Measurements from ENCODE around the gene ROBO3. TPM values are rescaled to one million over a fixed set of nuclear protein-coding genes. Genes with fewer than 3 reads are reported as not detected.
A peak's percentile ranks its signal among the peaks of the same experiment; 100 is the strongest.

Gene ROBO3
- total and polyA plus RNA-seq, 10 of the 15 experiments (the other 5 are each of a cell fraction or from before 2014, with no cell fraction given) = 0.10 to 0.63 (median 0.31) TPM; not detected in 2

DNA sequence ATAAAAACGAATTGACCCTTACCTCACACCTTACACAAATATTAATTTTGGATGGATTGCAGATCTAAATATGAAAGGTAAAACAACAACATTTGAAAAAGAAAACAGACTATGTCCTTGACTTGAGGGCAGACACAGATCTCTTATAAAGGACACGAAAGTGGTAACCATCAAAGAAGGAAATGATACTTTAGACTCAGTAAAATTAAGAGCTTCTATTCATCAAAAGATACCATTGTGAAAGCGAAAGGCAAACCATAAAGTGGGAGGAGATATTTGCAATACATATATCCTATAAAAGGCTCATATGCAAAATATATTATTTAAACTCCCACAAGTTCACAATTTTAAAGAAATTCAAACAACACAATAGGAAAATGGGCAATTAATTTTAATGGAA lies 65.6 kb downstream of the ROBO3 start (continued):
- TF ChIP-seq, protein P1, sequence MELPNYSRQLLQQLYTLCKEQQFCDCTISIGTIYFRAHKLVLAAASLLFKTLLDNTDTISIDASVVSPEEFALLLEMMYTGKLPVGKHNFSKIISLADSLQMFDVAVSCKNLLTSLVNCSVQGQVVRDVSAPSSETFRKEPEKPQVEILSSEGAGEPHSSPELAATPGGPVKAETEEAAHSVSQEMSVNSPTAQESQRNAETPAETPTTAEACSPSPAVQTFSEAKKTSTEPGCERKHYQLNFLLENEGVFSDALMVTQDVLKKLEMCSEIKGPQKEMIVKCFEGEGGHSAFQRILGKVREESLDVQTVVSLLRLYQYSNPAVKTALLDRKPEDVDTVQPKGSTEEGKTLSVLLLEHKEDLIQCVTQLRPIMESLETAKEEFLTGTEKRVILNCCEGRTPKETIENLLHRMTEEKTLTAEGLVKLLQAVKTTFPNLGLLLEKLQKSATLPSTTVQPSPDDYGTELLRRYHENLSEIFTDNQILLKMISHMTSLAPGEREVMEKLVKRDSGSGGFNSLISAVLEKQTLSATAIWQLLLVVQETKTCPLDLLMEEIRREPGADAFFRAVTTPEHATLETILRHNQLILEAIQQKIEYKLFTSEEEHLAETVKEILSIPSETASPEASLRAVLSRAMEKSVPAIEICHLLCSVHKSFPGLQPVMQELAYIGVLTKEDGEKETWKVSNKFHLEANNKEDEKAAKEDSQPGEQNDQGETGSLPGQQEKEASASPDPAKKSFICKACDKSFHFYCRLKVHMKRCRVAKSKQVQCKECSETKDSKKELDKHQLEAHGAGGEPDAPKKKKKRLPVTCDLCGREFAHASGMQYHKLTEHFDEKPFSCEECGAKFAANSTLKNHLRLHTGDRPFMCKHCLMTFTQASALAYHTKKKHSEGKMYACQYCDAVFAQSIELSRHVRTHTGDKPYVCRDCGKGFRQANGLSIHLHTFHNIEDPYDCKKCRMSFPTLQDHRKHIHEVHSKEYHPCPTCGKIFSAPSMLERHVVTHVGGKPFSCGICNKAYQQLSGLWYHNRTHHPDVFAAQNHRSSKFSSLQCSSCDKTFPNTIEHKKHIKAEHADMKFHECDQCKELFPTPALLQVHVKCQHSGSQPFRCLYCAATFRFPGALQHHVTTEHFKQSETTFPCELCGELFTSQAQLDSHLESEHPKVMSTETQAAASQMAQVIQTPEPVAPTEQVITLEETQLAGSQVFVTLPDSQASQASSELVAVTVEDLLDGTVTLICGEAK (IDR thresholded peaks at IDR 0.05; ENCODE audit: borderline replicate concordance) = 0 out of 2 replicates have a peak, but pooled peaks have one; percentile 16
- TF ChIP-seq CREB1 (IDR thresholded peaks at IDR 0.05; ENCODE audit: low read depth) (no peak), PML (IDR thresholded peaks at IDR 0.05; ENCODE audit: low read length) (no peak), GATAD2B (conservative IDR thresholded peaks at IDR 0.05; ENCODE audit: low read depth) (no peak), SMC3 (IDR thresholded peaks at IDR 0.05; ENCODE audit: borderline replicate concordance, low read length) (no peak), SPI1 (IDR thresholded peaks at IDR 0.05; ENCODE audit: borderline replicate concordance, insufficient read depth, low read depth, low read length) (peak; percentile 41; the same call in 1 of the 2 replicates), RUNX3 (IDR thresholded peaks at IDR 0.05; ENCODE audit: low read length) (0 out of 2 replicates have a peak, but pooled peaks have one; percentile 7), SMAD5 (IDR thresholded peaks at IDR 0.05; ENCODE audit: low read depth) (no peak), TCF7 (IDR thresholded peaks at IDR 0.05; ENCODE audit: borderline replicate concordance) (no peak)
- TF ChIP-seq, protein P2, sequence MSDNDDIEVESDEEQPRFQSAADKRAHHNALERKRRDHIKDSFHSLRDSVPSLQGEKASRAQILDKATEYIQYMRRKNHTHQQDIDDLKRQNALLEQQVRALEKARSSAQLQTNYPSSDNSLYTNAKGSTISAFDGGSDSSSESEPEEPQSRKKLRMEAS (IDR thresholded peaks at IDR 0.05; ENCODE audit: low read depth, low read length) = no peak

Other genes with a start within 250 kb of the ROBO3 start
Only the 7 nearest of the 13 such genes appear.
- not detected in 2 replicates for gene VSIG2, start 113.2 kb upstream of the ROBO3 start, total RNA-seq (2014; rRNA removed)
- 0.13 TPM in 1 of 2 replicates, not detected in the other for gene VSIG2, start 113.2 kb upstream of the ROBO3 start, total RNA-seq (2014; rRNA removed; fragmentation: Illumina TruSeq; extraction: Trizol)
- gene VSIG2, start 113.2 kb upstream of the ROBO3 start, total RNA-seq (2021) = 0.31 and 0.40 TPM in 2 replicates
- 0.12 and 0.15 TPM in 2 replicates for gene VSIG2, start 113.2 kb upstream of the ROBO3 start, polyA plus RNA-seq (2011; rRNA removed)
- gene VSIG2, start 113.2 kb upstream of the ROBO3 start, polyA plus RNA-seq (2014; fragmentation: Illumina TruSeq; extraction: Trizol) = not detected in 2 replicates
- not detected for gene VSIG2, start 113.2 kb upstream of the ROBO3 start, polyA plus RNA-seq (2014; fragmentation: Nextera tagmentation; extraction: Ambion mirVana)
- 0.15 and 0.27 TPM in 2 replicates for gene VSIG2, start 113.2 kb upstream of the ROBO3 start, polyA plus RNA-seq (2014; rRNA removed)
- under 1 TPM in 1 of 2 experiments, not detected in 1; 0.19 TPM for gene VSIG2, start 113.2 kb upstream of the ROBO3 start, polyA plus RNA-seq (2016; fragmentation: Nextera tagmentation; extraction: Ambion mirVana)
- gene ESAM, start 103.1 kb upstream of the ROBO3 start, total RNA-seq (2014; rRNA removed) = 16.3 and 20.6 TPM in 2 replicates
- 9.2 and 9.4 TPM in 2 replicates for gene ESAM, start 103.1 kb upstream of the ROBO3 start, total RNA-seq (2014; rRNA removed; fragmentation: Illumina TruSeq; extraction: Trizol)
- 26.1 and 26.9 TPM in 2 replicates for gene ESAM, start 103.1 kb upstream of the ROBO3 start, total RNA-seq (2021)
- 5.7 and 15.3 TPM in 2 replicates for gene ESAM, start 103.1 kb upstream of the ROBO3 start, polyA plus RNA-seq (2011; rRNA removed)
- gene ESAM, start 103.1 kb upstream of the ROBO3 start, polyA plus RNA-seq (2014; fragmentation: Illumina TruSeq; extraction: Trizol) = 14.4 and 18.4 TPM in 2 replicates
- 1 to 10 TPM; 2.7 to 6.9 TPM for gene ESAM, start 103.1 kb upstream of the ROBO3 start, polyA plus RNA-seq (2014; fragmentation: Nextera tagmentation; extraction: Ambion mirVana)
- 22.3 and 24.6 TPM in 2 replicates for gene ESAM, start 103.1 kb upstream of the ROBO3 start, polyA plus RNA-seq (2014; rRNA removed)
- 10 to 100 TPM; 34.2 to 43.6 TPM for gene ESAM, start 103.1 kb upstream of the ROBO3 start, polyA plus RNA-seq (2016; fragmentation: Nextera tagmentation; extraction: Ambion mirVana)
- 12.0 and 13.7 TPM in 2 replicates for gene MSANTD2, start 65.0 kb upstream of the ROBO3 start, total RNA-seq (2014; rRNA removed)
- 10.6 and 11.2 TPM in 2 replicates for gene MSANTD2, start 65.0 kb upstream of the ROBO3 start, total RNA-seq (2014; rRNA removed; fragmentation: Illumina TruSeq; extraction: Trizol)
- gene MSANTD2, start 65.0 kb upstream of the ROBO3 start, total RNA-seq (2021) = 8.7 and 9.0 TPM in 2 replicates
- gene MSANTD2, start 65.0 kb upstream of the ROBO3 start, polyA plus RNA-seq (2011; rRNA removed) = 7.2 and 10.4 TPM in 2 replicates
- gene MSANTD2, start 65.0 kb upstream of the ROBO3 start, polyA plus RNA-seq (2014; fragmentation: Illumina TruSeq; extraction: Trizol) = 11.6 and 17.5 TPM in 2 replicates
- gene MSANTD2, start 65.0 kb upstream of the ROBO3 start, polyA plus RNA-seq (2014; fragmentation: Nextera tagmentation; extraction: Ambion mirVana) = 1 to 10 TPM; 3.0 to 4.1 TPM
- gene MSANTD2, start 65.0 kb upstream of the ROBO3 start, polyA plus RNA-seq (2014; rRNA removed) = 12.4 and 13.8 TPM in 2 replicates
- 1 to 10 TPM; 6.4 to 7.0 TPM for gene MSANTD2, start 65.0 kb upstream of the ROBO3 start, polyA plus RNA-seq (2016; fragmentation: Nextera tagmentation; extraction: Ambion mirVana)
- not detected in 2 replicates for gene ROBO4, start 32.4 kb downstream of the ROBO3 start, total RNA-seq (2014; rRNA removed)
- not detected in 2 replicates for gene ROBO4, start 32.4 kb downstream of the ROBO3 start, total RNA-seq (2014; rRNA removed; fragmentation: Illumina TruSeq; extraction: Trizol)
- gene ROBO4, start 32.4 kb downstream of the ROBO3 start, total RNA-seq (2021) = 0.21 TPM in 1 of 2 replicates, not detected in the other
- not detected in 2 replicates for gene ROBO4, start 32.4 kb downstream of the ROBO3 start, polyA plus RNA-seq (2011; rRNA removed)
- not detected in 2 replicates for gene ROBO4, start 32.4 kb downstream of the ROBO3 start, polyA plus RNA-seq (2014; fragmentation: Illumina TruSeq; extraction: Trizol)
- not detected for gene ROBO4, start 32.4 kb downstream of the ROBO3 start, polyA plus RNA-seq (2014; fragmentation: Nextera tagmentation; extraction: Ambion mirVana)
- gene ROBO4, start 32.4 kb downstream of the ROBO3 start, polyA plus RNA-seq (2014; rRNA removed) = not detected in 2 replicates
- not detected for gene ROBO4, start 32.4 kb downstream of the ROBO3 start, polyA plus RNA-seq (2016; fragmentation: Nextera tagmentation; extraction: Ambion mirVana)
- gene HEPN1, start 53.8 kb downstream of the ROBO3 start, total RNA-seq (2014; rRNA removed) = not detected in 2 replicates
- not detected in 2 replicates for gene HEPN1, start 53.8 kb downstream of the ROBO3 start, total RNA-seq (2014; rRNA removed; fragmentation: Illumina TruSeq; extraction: Trizol)
- not detected in 2 replicates for gene HEPN1, start 53.8 kb downstream of the ROBO3 start, total RNA-seq (2021)
- gene HEPN1, start 53.8 kb downstream of the ROBO3 start, polyA plus RNA-seq (2011; rRNA removed) = not detected in 2 replicates
- gene HEPN1, start 53.8 kb downstream of the ROBO3 start, polyA plus RNA-seq (2014; fragmentation: Illumina TruSeq; extraction: Trizol) = not detected in 2 replicates
- not detected for gene HEPN1, start 53.8 kb downstream of the ROBO3 start, polyA plus RNA-seq (2014; fragmentation: Nextera tagmentation; extraction: Ambion mirVana)
- gene HEPN1, start 53.8 kb downstream of the ROBO3 start, polyA plus RNA-seq (2014; rRNA removed) = not detected in 2 replicates
- not detected for gene HEPN1, start 53.8 kb downstream of the ROBO3 start, polyA plus RNA-seq (2016; fragmentation: Nextera tagmentation; extraction: Ambion mirVana)
- not detected in 2 replicates for gene HEPACAM, start 70.6 kb downstream of the ROBO3 start, total RNA-seq (2014; rRNA removed)
- gene HEPACAM, start 70.6 kb downstream of the ROBO3 start, total RNA-seq (2014; rRNA removed; fragmentation: Illumina TruSeq; extraction: Trizol) = not detected in 2 replicates
- 0.08 TPM in 1 of 2 replicates, not detected in the other for gene HEPACAM, start 70.6 kb downstream of the ROBO3 start, total RNA-seq (2021)
- 0.03 TPM in 1 of 2 replicates, not detected in the other for gene HEPACAM, start 70.6 kb downstream of the ROBO3 start, polyA plus RNA-seq (2011; rRNA removed)
- gene HEPACAM, start 70.6 kb downstream of the ROBO3 start, polyA plus RNA-seq (2014; fragmentation: Illumina TruSeq; extraction: Trizol) = not detected in 2 replicates
- not detected for gene HEPACAM, start 70.6 kb downstream of the ROBO3 start, polyA plus RNA-seq (2014; fragmentation: Nextera tagmentation; extraction: Ambion mirVana)
- not detected in 2 replicates for gene HEPACAM, start 70.6 kb downstream of the ROBO3 start, polyA plus RNA-seq (2014; rRNA removed)
- not detected for gene HEPACAM, start 70.6 kb downstream of the ROBO3 start, polyA plus RNA-seq (2016; fragmentation: Nextera tagmentation; extraction: Ambion mirVana)
- gene CCDC15, start 88.8 kb downstream of the ROBO3 start, total RNA-seq (2014; rRNA removed) = 3.2 and 3.3 TPM in 2 replicates
- 5.3 and 5.4 TPM in 2 replicates for gene CCDC15, start 88.8 kb downstream of the ROBO3 start, total RNA-seq (2014; rRNA removed; fragmentation: Illumina TruSeq; extraction: Trizol)
- gene CCDC15, start 88.8 kb downstream of the ROBO3 start, total RNA-seq (2021) = 2.3 and 3.2 TPM in 2 replicates
- 3.4 and 5.9 TPM in 2 replicates for gene CCDC15, start 88.8 kb downstream of the ROBO3 start, polyA plus RNA-seq (2011; rRNA removed)
- 3.8 and 5.7 TPM in 2 replicates for gene CCDC15, start 88.8 kb downstream of the ROBO3 start, polyA plus RNA-seq (2014; fragmentation: Illumina TruSeq; extraction: Trizol)
- 1 to 10 TPM; 2.0 to 2.8 TPM for gene CCDC15, start 88.8 kb downstream of the ROBO3 start, polyA plus RNA-seq (2014; fragmentation: Nextera tagmentation; extraction: Ambion mirVana)
- 1.6 and 2.1 TPM in 2 replicates for gene CCDC15, start 88.8 kb downstream of the ROBO3 start, polyA plus RNA-seq (2014; rRNA removed)
- gene CCDC15, start 88.8 kb downstream of the ROBO3 start, polyA plus RNA-seq (2016; fragmentation: Nextera tagmentation; extraction: Ambion mirVana) = 1 to 10 TPM; 4.1 to 4.4 TPM